Stomach (tissue), 9 donors: ENCODE measurements around the gene NTN1. TPM values are rescaled to one million over a fixed set of nuclear protein-coding genes. Genes with fewer than 3 reads are reported as not detected.

Source experiments
- DNase-seq, 2 donors: peaks; one replicate each; pipeline versions ENCODE4 v3.0.0 to v3.0.0-alpha.2; 2013 to 2019
- H3K27ac ChIP-seq, 5 donors: fragments of 200-600 bp in 4 of 5; sonication (generic) in 4 of 5; one replicate each; pipeline ENCODE4 v1.5.1; 2013 to 2019; ENCODE audit warnings: mild to moderate bottlenecking in 1 of 5, moderate library complexity in 1 of 5
- H3K27me3 ChIP-seq, 3 donors: fragments of 200-600 bp; sonication (generic); one replicate each; pipeline ENCODE4 v1.5.1; 2017 to 2019; ENCODE audit warnings: mixed run types in 1 of 3
- H3K36me3 ChIP-seq, 4 donors: fragments of 200-600 bp; sonication (generic); 1 replicate in 3 of 4; 2 replicates in 1 of 4; pipeline ENCODE4 v1.5.1; 2016 to 2019
- H3K4me1 ChIP-seq, 4 donors: fragments of 200-600 bp; sonication (generic); one replicate each; pipeline ENCODE4 v1.5.1; 2016 to 2019
- H3K4me3 ChIP-seq, 4 donors: fragments of 200-600 bp; sonication (generic) in 3 of 4; one replicate each; pipeline ENCODE4 v1.5.1; 2016 to 2019; ENCODE audit warnings: mild to moderate bottlenecking in 1 of 4
- H3K9me3 ChIP-seq, 4 donors: fragments of 200-600 bp; sonication (generic); one replicate each; pipeline ENCODE4 v1.5.1; 2016 to 2019
- CTCF ChIP-seq, 7 experiments: fragments of 450-650 bp in 4 of 7; fragments of 200-600 bp in 3 of 7; sonication (generic) in 3 of 7; IDR thresholded peaks; one replicate each; pipeline ENCODE4 v1.5.1; 2016 to 2019; ENCODE audit warnings: antibody characterized with exemption in 7 of 7, control low read depth in 2 of 7, mild to moderate bottlenecking in 1 of 7
- EP300 ChIP-seq: sonication (generic); formaldehyde crosslinking; IDR thresholded peaks from one replicate; pipeline ENCODE4 v1.6.1; 2017; ENCODE audit warnings: antibody characterized with exemption
- POLR2A ChIP-seq, 4 donors: fragments of 450-650 bp; IDR thresholded peaks; one replicate each; pipeline ENCODE4 v1.6.1; 2016; ENCODE audit warnings: antibody characterized with exemption in 4 of 4, control low read depth in 2 of 4, mild to moderate bottlenecking in 1 of 4, moderate library complexity in 1 of 4
- POLR2AphosphoS5 ChIP-seq, 3 donors: sonication (generic); formaldehyde crosslinking; IDR thresholded peaks; one replicate each; pipeline ENCODE4 v1.6.1; 2016; ENCODE audit warnings: antibody characterized with exemption in 3 of 3
- WGBS, 5 donors: extraction: QIAGEN DNeasy Blood & Tissue Kit in 3 of 5; methylation state at CpG; one replicate each; pipeline versions ENCODE4 v1.1.5 to v1.1.7; 2013 to 2018; 5-methylcytosine and 5-hydroxymethylcytosine counted together
- intact Hi-C: fragments of 100-400 bp; cut with DNase I; formaldehyde crosslinking; loops from one replicate; pipeline ENCODE4 v1.15.1; 2023; ENCODE audit warnings: low total_unique reads
- polyA plus RNA-seq, 3 donors: library from polyadenylated mRNA; stranded (reverse); fragments of 200-250 nt; gene quantifications; one replicate each; pipeline ENCODE4 v1.2.3, GENCODE V29; 2013
- total RNA-seq, 5 donors: library from RNA; depleted of rRNA; stranded (reverse); fragments of >200 nt; gene quantifications; one replicate each; pipeline versions ENCODE4 v1.1.0 to v1.2.3, GENCODE V29; 2014 to 2016
- donor health status: healthy with polysubstance abuse.
- donor health status: Bipolar disorder and iron deficiency.
- donor health status: healthy.

NTN1 gene
- total and polyA plus RNA-seq, 8 donors = 2.9 to 56.2 (median 9.0) TPM

GRCh38 chr17:9026741-9027140 is 5.4 kb downstream of the NTN1 start:
- no peaks in the 10 kb centered on the region for H3K36me3 ChIP-seq
- intact Hi-C loops = no loop called here
- 78 to 88% (median 83%) methylated on average over 8 of the region's 8 CpGs for WGBS, 5 donors
- H3K4me1 ChIP-seq = peaks cover 22 to 42% (median 32%) of the 10 kb centered on the region in 4 donors
- peak overlapping the region in 1 of 5 donors; percentile 91 for H3K27ac ChIP-seq
- no peak overlapping the region for H3K4me3 ChIP-seq
- TF ChIP-seq CTCF (IDR thresholded peaks at IDR 0.05) = no peak
- no peak for TF ChIP-seq POLR2A (IDR thresholded peaks at IDR 0.05)
- TF ChIP-seq EP300 = no peak
- TF ChIP-seq POLR2AphosphoS5 (IDR thresholded peaks at IDR 0.05) = no peak
- DNase-seq = no peak
- peaks cover 0 to 34% (median 28%) of the 10 kb centered on the region in 3 donors for H3K27me3 ChIP-seq
- H3K9me3 ChIP-seq = no peaks in the 10 kb centered on the region

- TF ChIP-seq POLR2A (IDR thresholded peaks at IDR 0.05) (no peak), POLR2AphosphoS5 (IDR thresholded peaks at IDR 0.05) (no peak), CTCF (IDR thresholded peaks at IDR 0.05) (no peak), EP300 (no peak)
- Histone ChIP-seq H3K4me3 (no peak overlapping the region), H3K36me3 (no peaks in the 10 kb centered on the region), H3K9me3 (no peaks in the 10 kb centered on the region), H3K27ac (peak overlapping the region in 4 of 5 donors; percentile 48 to 91 (median 62)), H3K4me1 (peaks cover 6 to 34% (median 15%) of the 10 kb centered on the region in 4 donors), H3K27me3 (peaks cover 0 to 17% (median 11%) of the 10 kb centered on the region in 3 donors)
- intact Hi-C loops = no loop called here
- DNase-seq = peak in 1 of 2 donors; percentile 50
- 27 to 38% (median 31%) methylated on average over 11 of the region's 11 CpGs for WGBS, 5 donors
Observed at GRCh38 chr17:9028202-9028987, 7.1 kb downstream of the NTN1 start.

- no peak for DNase-seq
- Histone ChIP-seq H3K27ac (peak overlapping the region in 4 of 5 donors; percentile 8 to 91 (median 56)), H3K36me3 (no peaks in the 10 kb centered on the region), H3K27me3 (peaks cover 0 to 10% (median 6%) of the 10 kb centered on the region in 3 donors), H3K4me3 (no peak overlapping the region), H3K9me3 (no peaks in the 10 kb centered on the region), H3K4me1 (peaks cover 6 to 27% (median 13%) of the 10 kb centered on the region in 4 donors)
- 67 to 81% (median 77%) methylated on average over 13 of the region's 13 CpGs for WGBS, 5 donors
- intact Hi-C loops = no loop called here
- TF ChIP-seq EP300 (no peak), POLR2AphosphoS5 (IDR thresholded peaks at IDR 0.05) (no peak), POLR2A (IDR thresholded peaks at IDR 0.05) (no peak), CTCF (IDR thresholded peaks at IDR 0.05) (no peak)
Observed at GRCh38 chr17:9028988-9029570, 7.8 kb downstream of the NTN1 start.

DNA sequence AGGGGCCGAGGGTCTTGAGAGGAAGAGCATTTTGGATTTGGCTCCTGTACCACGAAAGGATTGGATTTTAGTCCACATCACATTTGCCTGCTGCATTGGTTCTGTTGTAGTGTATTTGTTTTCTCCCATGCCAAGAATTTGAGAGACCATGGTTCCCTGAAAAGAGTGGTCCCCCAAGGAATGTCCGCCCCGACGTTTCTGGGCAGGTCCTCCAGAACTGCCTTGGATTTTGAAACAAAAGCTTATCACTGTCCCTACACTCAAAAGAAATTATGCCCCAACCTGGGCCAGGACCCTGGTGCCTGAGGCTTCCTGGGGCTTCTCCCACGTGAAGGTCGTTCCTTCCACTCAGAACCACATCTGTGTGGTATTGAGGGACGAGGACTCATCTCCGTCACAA is 10.8 kb downstream of the NTN1 start:
- Histone ChIP-seq H3K27me3 (no peaks in the 10 kb centered on the region), H3K4me1 (peaks cover 6 to 27% (median 13%) of the 10 kb centered on the region in 4 donors), H3K4me3 (no peak overlapping the region), H3K27ac (peak overlapping the region in 3 of 5 donors; percentile 20 to 91 (median 32)), H3K36me3 (no peaks in the 10 kb centered on the region), H3K9me3 (no peaks in the 10 kb centered on the region)
- DNase-seq = no peak
- TF ChIP-seq CTCF (IDR thresholded peaks at IDR 0.05) = no peak
- TF ChIP-seq POLR2AphosphoS5 (IDR thresholded peaks at IDR 0.05) = peak in 1 of 3 donors; percentile 27
- no peak for TF ChIP-seq POLR2A (IDR thresholded peaks at IDR 0.05)
- TF ChIP-seq EP300 = no peak
- 68 to 86% (median 83%) methylated on average over 9 of the region's 9 CpGs for WGBS, 5 donors
- intact Hi-C loops = no loop called here
